NCI-H2107 treated with DMSO at 0.1 percent for 48 hours (cell line): ENCODE data around the gene IL1A.
"Not testable (repeated sequence)": the region's sequence is repeated elsewhere in the genome, so short reads cannot be mapped to it uniquely, and the experiment has no call there.

Source experiments
- DNase-seq: peaks from one replicate; lab custom pipeline; 2025; ENCODE audit not compliant: unreplicated experiment; lab: John Stamatoyannopoulos, UW

The IL1A gene, protein sequence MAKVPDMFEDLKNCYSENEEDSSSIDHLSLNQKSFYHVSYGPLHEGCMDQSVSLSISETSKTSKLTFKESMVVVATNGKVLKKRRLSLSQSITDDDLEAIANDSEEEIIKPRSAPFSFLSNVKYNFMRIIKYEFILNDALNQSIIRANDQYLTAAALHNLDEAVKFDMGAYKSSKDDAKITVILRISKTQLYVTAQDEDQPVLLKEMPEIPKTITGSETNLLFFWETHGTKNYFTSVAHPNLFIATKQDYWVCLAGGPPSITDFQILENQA

GRCh38 chr2:112784199-112785189 is at the start of gene IL1A:
IL1A (minus strand) TSS chr2:112784493; CDS start chr2:112783770, 723 bp downstream.
- no peak for DNase-seq

GRCh38 chr2:112833976-112834375 is 49.7 kb upstream of the IL1A start:
- DNase-seq = no peak

- not testable (repeated sequence) for DNase-seq
These were observed 49.3 kb upstream of the IL1A start for GRCh38 chr2:112833639-112833931.

GRCh38 chr2:112832841-112833638 is 48.7 kb upstream of the IL1A start:
- no peak for DNase-seq

- DNase-seq = no peak
These were observed 47.9 kb upstream of the IL1A start for GRCh38 chr2:112831946-112832840.

GRCh38 chr2:112831513-112831845 is 47.2 kb upstream of the IL1A start:
- no peak for DNase-seq

- no peak for DNase-seq
These were observed 46.6 kb upstream of the IL1A start for GRCh38 chr2:112830682-112831512.

- DNase-seq = no peak
These were observed 45.8 kb upstream of the IL1A start for GRCh38 chr2:112829961-112830681.

GRCh38 chr2:112829101-112829960 is 45.0 kb upstream of the IL1A start:
- DNase-seq = no peak

- no peak for DNase-seq
These were observed 44.0 kb upstream of the IL1A start for GRCh38 chr2:112828251-112828691.

DNA sequence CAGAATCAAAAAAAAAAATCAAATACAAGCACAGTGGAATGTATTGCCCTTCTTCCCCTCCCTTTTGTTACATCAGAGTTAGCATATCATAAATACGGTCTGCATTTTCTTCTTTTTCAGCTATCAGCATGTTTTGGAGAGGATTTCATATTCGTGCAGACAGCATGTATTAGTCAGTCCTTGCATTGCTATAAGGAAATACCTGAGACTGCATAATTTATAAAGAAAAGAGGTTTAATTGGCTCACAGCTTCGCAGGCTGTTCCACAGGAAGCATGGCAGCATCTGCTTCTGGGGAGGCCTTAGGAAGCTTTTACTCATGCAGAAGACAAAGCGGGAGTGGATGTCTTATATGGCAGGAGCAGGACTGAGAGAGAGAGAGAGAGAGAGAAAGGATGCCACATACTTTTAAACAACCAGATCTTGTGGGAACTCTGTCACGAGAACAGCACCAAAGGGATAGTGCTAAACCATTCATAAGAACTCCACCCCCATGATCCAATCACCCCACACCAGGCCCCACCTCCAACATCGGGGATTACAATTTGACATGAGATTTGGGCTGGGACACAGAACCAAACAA is 43.4 kb upstream of the IL1A start:
- DNase-seq = no peak

GRCh38 chr2:112827009-112827408 is 42.7 kb upstream of the IL1A start:
- no peak for DNase-seq

DNA sequence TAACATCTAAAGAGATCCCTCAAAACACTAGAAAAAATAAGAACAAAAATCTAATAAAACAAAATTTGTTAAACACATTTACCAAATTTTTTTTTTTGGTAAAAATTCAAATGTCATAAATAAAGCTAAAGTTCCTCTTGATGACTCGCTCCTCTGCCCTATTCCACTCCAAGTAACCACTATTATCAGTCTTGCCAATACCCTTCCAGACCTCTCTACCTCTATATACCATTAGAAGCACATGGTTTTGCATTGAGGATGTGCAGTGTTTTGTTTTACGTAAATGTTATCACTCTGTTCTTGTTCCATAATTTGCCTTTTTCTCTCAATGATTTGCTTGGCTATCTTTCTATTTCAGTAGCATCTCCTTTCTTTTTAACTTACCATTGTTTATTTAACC is 41.4 kb upstream of the IL1A start:
- no peak for DNase-seq

GRCh38 chr2:112824694-112825085 is 40.4 kb upstream of the IL1A start:
- no peak for DNase-seq

GRCh38 chr2:112821682-112822081 is 37.4 kb upstream of the IL1A start:
- DNase-seq = no peak

GRCh38 chr2:112821142-112821541 is 36.8 kb upstream of the IL1A start:
- no peak for DNase-seq

DNA sequence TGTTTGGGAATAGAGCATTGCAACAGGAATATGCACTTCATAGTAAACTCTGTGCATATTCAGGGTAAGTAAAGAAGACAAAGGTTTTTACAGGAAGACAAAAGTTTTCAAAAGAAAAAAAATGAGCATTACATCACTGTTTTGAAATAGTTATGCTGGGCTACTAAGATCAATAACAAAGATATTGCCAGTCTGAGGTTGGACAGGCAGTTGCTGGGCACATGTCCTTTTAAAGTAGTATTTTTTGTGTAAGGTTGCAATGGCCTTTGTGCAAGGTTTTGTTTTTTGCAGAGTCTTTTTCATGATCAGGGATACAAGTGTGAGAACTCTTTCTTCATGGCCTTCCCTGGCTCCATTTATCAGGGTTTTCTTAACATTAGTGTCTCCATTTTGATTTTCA is 36.0 kb upstream of the IL1A start:
- DNase-seq = no peak

- no peak for DNase-seq
These were observed 34.8 kb upstream of the IL1A start for GRCh38 chr2:112819081-112819480.
